MM.1S (cell line): ENCODE measurements around the gene C10orf120.

Experiments used
- EZH2 ChIP-seq: fragments of 300-600 bp; sonication (generic); optimal IDR thresholded peaks from 2 replicates; pipeline ENCODE3; 2017; ENCODE audit warnings: low read depth, mild to moderate bottlenecking, antibody characterized with exemption, low read length, mixed read lengths
- EZH2phosphoT487 ChIP-seq: fragments of 300-600 bp; sonication (generic); IDR thresholded peaks from 2 replicates; pipeline ENCODE4 v1.6.1; 2018; ENCODE audit warnings: antibody characterized with exemption, low read length
- TF ChIP-seq, protein P1 (sequence below): fragments of 300-600 bp; sonication (generic); IDR thresholded peaks from 2 replicates; pipeline ENCODE4 v1.5.1; 2016; ENCODE audit warnings: antibody characterized with exemption, low read length, mixed read lengths

DNA sequence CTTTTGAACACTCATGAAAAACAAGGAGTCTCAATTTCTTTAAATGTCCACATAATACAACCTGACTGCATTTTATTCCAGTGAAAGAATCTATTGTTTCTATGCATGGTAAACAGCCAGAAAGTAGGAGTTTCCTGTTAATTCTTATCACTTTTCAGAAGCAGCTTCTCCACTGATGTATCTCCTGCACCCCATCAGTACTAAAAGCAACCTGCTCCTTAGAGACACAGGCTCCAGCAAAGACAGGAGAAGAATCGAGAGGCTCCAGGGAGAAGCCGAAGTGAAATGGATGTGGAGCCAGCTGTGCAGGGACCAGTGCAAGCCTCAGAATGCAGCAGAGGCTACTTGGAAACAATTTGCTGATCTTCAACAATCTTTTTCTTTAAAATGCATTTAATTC lies 16.4 kb upstream of the C10orf120 start:
- TF ChIP-seq, protein P1, sequence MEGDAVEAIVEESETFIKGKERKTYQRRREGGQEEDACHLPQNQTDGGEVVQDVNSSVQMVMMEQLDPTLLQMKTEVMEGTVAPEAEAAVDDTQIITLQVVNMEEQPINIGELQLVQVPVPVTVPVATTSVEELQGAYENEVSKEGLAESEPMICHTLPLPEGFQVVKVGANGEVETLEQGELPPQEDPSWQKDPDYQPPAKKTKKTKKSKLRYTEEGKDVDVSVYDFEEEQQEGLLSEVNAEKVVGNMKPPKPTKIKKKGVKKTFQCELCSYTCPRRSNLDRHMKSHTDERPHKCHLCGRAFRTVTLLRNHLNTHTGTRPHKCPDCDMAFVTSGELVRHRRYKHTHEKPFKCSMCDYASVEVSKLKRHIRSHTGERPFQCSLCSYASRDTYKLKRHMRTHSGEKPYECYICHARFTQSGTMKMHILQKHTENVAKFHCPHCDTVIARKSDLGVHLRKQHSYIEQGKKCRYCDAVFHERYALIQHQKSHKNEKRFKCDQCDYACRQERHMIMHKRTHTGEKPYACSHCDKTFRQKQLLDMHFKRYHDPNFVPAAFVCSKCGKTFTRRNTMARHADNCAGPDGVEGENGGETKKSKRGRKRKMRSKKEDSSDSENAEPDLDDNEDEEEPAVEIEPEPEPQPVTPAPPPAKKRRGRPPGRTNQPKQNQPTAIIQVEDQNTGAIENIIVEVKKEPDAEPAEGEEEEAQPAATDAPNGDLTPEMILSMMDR: no peak
- TF ChIP-seq EZH2 (no peak), EZH2phosphoT487 (no peak)
